ENCODE measurements around the gene ITPR1. TPM values are rescaled to one million over a fixed set of nuclear protein-coding genes. Genes with fewer than 3 reads are reported as not detected.

The ITPR1 gene
- total RNA-seq, 1 experiment from 2014 or later, result 8.7 TPM

DNA sequence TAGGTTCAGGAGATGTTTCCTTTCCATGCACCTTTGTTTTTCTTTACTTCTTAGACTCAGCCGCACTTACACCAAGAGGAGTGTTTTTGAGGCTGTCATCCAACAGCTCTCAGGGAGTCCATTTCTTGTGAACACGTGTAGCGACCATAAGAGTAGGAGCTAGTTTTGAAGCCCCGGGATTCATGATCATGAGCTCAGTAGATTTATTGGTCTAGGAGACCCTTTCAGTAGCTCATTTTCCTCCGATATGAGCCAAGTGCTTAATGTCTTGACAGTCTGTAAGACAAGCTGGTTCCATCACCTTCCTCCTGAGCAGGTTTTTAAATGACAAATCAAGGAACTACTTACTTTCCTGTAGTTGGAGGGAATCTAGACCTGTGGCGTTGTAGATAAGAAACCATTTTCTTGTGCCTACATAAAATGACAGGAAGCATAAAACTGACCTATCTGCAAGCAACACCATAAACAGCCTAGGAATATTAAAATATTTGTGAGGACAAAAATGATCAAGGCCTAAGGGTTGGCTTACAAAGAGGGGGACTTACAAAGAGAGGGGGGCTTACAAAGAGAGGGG, 313.5 kb downstream of the ITPR1 start:
- Histone ChIP-seq H3K27me3 (ENCODE audit: control insufficient read depth, insufficient read depth, low read length) (no peaks in the 10 kb centered on the region), H3K27ac (ENCODE audit: low read length) (no peak overlapping the region), H3K4me3 (ENCODE audit: low read depth in 2 of 2, low read length in 2 of 2) (no peak overlapping the region), H3K9me3 (ENCODE audit: control insufficient read depth, insufficient read depth, low read depth, low read length) (no peaks in the 10 kb centered on the region), H3K36me3 (ENCODE audit: control insufficient read depth, insufficient read depth, low read length) (no peaks in the 10 kb centered on the region), H3K4me1 (ENCODE audit: control insufficient read depth, insufficient read depth, low read length) (no peaks in the 10 kb centered on the region)
- BruUV-seq (replicated peaks), result no TSS peak
- intact Hi-C loops (cut with micrococcal nuclease; ENCODE audit: unreplicated experiment) (no loop called here), in situ Hi-C loops (cut with HindIII; ENCODE audit: low pct_unique_long_range_greater_than_20kb, low sequenced_read_pairs) (no loop called here)
- ATAC-seq (no peak), DNase-seq (ENCODE audit: low read depth, low spot score) (no peak)
- ChIA-PET POLR2A (no interaction called here), CTCF (no interaction called here)
- no peak for TF ChIP-seq POLR2AphosphoS5 (IDR thresholded peaks at IDR 0.05; ENCODE audit: low read depth, low read length)
- no peak for TF ChIP-seq TCF7L2 (IDR thresholded peaks at IDR 0.05; ENCODE audit: low read depth, low read length)
- TF ChIP-seq, protein P1, sequence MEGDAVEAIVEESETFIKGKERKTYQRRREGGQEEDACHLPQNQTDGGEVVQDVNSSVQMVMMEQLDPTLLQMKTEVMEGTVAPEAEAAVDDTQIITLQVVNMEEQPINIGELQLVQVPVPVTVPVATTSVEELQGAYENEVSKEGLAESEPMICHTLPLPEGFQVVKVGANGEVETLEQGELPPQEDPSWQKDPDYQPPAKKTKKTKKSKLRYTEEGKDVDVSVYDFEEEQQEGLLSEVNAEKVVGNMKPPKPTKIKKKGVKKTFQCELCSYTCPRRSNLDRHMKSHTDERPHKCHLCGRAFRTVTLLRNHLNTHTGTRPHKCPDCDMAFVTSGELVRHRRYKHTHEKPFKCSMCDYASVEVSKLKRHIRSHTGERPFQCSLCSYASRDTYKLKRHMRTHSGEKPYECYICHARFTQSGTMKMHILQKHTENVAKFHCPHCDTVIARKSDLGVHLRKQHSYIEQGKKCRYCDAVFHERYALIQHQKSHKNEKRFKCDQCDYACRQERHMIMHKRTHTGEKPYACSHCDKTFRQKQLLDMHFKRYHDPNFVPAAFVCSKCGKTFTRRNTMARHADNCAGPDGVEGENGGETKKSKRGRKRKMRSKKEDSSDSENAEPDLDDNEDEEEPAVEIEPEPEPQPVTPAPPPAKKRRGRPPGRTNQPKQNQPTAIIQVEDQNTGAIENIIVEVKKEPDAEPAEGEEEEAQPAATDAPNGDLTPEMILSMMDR (IDR thresholded peaks at IDR 0.05), result no peak

DNA sequence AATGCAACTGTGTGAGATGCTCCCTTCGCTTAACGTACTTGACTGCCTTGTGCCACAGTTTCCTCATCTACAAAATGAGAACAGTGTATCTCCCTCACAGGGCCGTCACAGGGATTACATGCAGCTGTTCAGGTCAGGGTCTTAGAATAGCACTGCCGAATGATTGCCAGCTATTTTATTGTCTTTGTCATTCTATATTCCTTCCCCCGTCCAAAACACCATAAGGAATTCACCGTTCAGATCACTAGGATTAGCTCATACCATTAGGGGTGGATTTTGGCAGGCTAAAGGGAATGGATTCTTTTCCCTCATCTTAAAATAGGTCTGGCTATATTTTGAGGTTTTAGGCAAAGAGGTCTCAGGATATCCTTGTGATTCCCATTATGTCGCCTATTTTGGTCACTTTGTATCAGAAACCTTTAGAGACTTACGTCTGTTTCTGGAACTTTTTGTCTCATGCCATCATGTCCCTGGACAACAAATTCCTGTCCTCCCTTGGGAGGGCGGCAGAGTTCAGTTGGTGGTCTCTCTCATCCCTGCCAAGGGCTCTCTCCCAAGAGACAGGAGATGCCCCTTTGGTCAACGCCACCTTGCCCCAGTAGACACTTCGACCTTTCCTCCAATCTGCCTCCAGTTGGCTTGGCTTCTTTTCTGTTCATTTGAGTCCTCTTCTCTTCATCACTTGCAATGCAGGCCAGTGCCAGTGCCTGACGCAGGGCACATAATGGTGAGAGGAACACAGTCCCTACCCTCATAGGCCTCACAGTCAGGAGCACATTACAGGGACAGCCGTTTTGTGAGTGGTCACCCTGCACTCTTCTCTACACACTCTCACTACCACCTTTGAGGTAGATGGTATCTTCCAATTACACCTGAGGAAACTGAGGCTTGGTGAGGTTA, 314.5 kb downstream of the ITPR1 start:
- TF ChIP-seq, protein P1 (IDR thresholded peaks at IDR 0.05), result no peak
- TF ChIP-seq REST (IDR thresholded peaks at IDR 0.05; ENCODE audit: insufficient read depth in 1 of 2, low read depth in 2 of 2, low read length in 1 of 2) (no peak), TCF7L2 (IDR thresholded peaks at IDR 0.05; ENCODE audit: low read depth, low read length) (no peak), SIN3A (IDR thresholded peaks at IDR 0.05; ENCODE audit: borderline replicate concordance, insufficient read depth, low read depth, low read length) (no peak), POLR2AphosphoS5 (IDR thresholded peaks at IDR 0.05; ENCODE audit: low read depth, low read length) (no peak)
- ATAC-seq, result no peak
- Histone ChIP-seq H3K9me3 (ENCODE audit: control insufficient read depth, insufficient read depth, low read depth, low read length) (no peaks in the 10 kb centered on the region), H3K27ac (ENCODE audit: low read length) (no peak overlapping the region), H3K4me3 (ENCODE audit: low read depth in 2 of 2, low read length in 2 of 2) (no peak overlapping the region), H3K27me3 (ENCODE audit: control insufficient read depth, insufficient read depth, low read length) (no peaks in the 10 kb centered on the region), H3K36me3 (ENCODE audit: control insufficient read depth, insufficient read depth, low read length) (no peaks in the 10 kb centered on the region), H3K4me1 (ENCODE audit: control insufficient read depth, insufficient read depth, low read length) (no peaks in the 10 kb centered on the region)
- no peak for DNase-seq (ENCODE audit: low read depth, low spot score)
- ChIA-PET POLR2A (no interaction called here), CTCF (no interaction called here)
- in situ Hi-C loops (cut with HindIII; ENCODE audit: low pct_unique_long_range_greater_than_20kb, low sequenced_read_pairs), result no loop called here
- BruUV-seq (replicated peaks), result no TSS peak
- intact Hi-C loops (cut with micrococcal nuclease; ENCODE audit: unreplicated experiment), result no loop called here

All from Panc1 (cell line).